GM12878 (cell line): ENCODE measurements around the gene NAXE. TPM values are rescaled to one million over a fixed set of nuclear protein-coding genes. Genes with fewer than 3 reads are reported as not detected.

ENCODE experiments used
- ATAC-seq: fragments of 200-7000 bp; cut with Tn5 transposase; 3 replicates; pipeline ENCODE4 v1.9.1; 2020; ENCODE audit warnings: mild to moderate bottlenecking, moderate library complexity
- BruUV-seq: library from RNA; stranded (reverse); fragments of 400-500 nt; replicated peaks from 2 replicates; lab custom pipeline; 2021; lab: Mats Ljungman, UMichigan
- CTCF ChIA-PET: fragments of 300-600 bp; sonication (Branson Sonifier 250); formaldehyde crosslinking; extraction: SDS; loops from one replicate; lab custom pipeline; 2021; ENCODE audit warnings: inconsistent platforms; lab: Yijun Ruan, JAX
- POLR2A ChIA-PET: fragments of 350-600 bp; formaldehyde crosslinking; extraction: SDS; loops from one replicate; lab custom pipeline; 2021; ENCODE audit warnings: inconsistent platforms; lab: Charles Lee
- RAD21 ChIA-PET: fragments of 300-600 bp; sonication (Branson Sonifier 250); formaldehyde crosslinking; loops from one replicate; lab custom pipeline; 2023; ENCODE audit warnings: antibody characterized with exemption; ENCODE audit not compliant: unreplicated experiment; lab: Charles Lee
- SMC1A ChIA-PET: fragments of 300-600 bp; sonication (Branson Sonifier 250); formaldehyde crosslinking; loops from one replicate; lab custom pipeline; 2023; ENCODE audit not compliant: unreplicated experiment, uncharacterized antibody; lab: Charles Lee
- DNase-seq: peaks from one replicate; pipeline ENCODE4 v3.0.0-alpha.2; 2011; ENCODE audit warnings: low read depth, low spot score
- FAIRE-seq: peaks from 3 replicates; lab custom pipeline; 2011; peaks lifted over from hg19 to GRCh38; lab: Jason Lieb, UNC
- H2AFZ ChIP-seq: 2 replicates; pipeline ENCODE4 v1.6.0; 2011; ENCODE audit warnings: low read depth, low read length, control low read depth; ENCODE audit not compliant: control insufficient read depth
- H3K27ac ChIP-seq: 2 replicates; pipeline ENCODE4 v1.5.1; 2011; ENCODE audit warnings: control low read depth; ENCODE audit not compliant: control insufficient read depth, insufficient read depth
- H3K27me3 ChIP-seq, 2 experiments: replicated peaks in 1 of 2; 2 replicates each; pipeline versions ENCODE4 v1.6.0 to v1.6.1; 2011; ENCODE audit warnings: low read length in 1 of 2; ENCODE audit not compliant: control insufficient read depth in 2 of 2, insufficient read depth in 2 of 2
- H3K36me3 ChIP-seq, 2 experiments: 2 replicates each; pipeline ENCODE4 v1.5.1; 2011; ENCODE audit warnings: low read length in 1 of 2; ENCODE audit not compliant: control insufficient read depth in 2 of 2, insufficient read depth in 2 of 2
- H3K4me1 ChIP-seq: 2 replicates; pipeline ENCODE4 v1.6.1; 2011; ENCODE audit warnings: mild to moderate bottlenecking, low read length, moderate library complexity, mixed read lengths; ENCODE audit not compliant: control insufficient read depth, insufficient read depth
- H3K4me2 ChIP-seq: 2 replicates; pipeline ENCODE4 v1.6.0; 2011; ENCODE audit warnings: control low read depth; ENCODE audit not compliant: control insufficient read depth, insufficient read depth
- H3K4me3 ChIP-seq: fragments of 200-600 bp; sonication (generic); 2 replicates; pipeline ENCODE4 v1.5.1; 2016
- H3K79me2 ChIP-seq: 2 replicates; pipeline ENCODE4 v1.6.0; 2011; ENCODE audit warnings: low read length; ENCODE audit not compliant: control insufficient read depth, insufficient read depth
- H3K9ac ChIP-seq: 2 replicates; pipeline ENCODE4 v1.8.0; 2011; ENCODE audit warnings: low read length, control low read depth, mixed read lengths; ENCODE audit not compliant: control insufficient read depth, insufficient read depth
- H3K9me3 ChIP-seq: replicated peaks from 3 replicates; pipeline ENCODE4 v1.5.1; 2011; ENCODE audit warnings: mild to moderate bottlenecking, low read length; ENCODE audit not compliant: control insufficient read depth, insufficient read depth
- H4K20me1 ChIP-seq: 2 replicates; pipeline ENCODE4 v1.6.0; 2011; ENCODE audit not compliant: control insufficient read depth, insufficient read depth
- CEBPZ ChIP-seq: fragments of 150-350 bp; IDR thresholded peaks from 2 replicates; pipeline ENCODE4 v1.6.1; 2016; ENCODE audit warnings: low read depth, low read length
- SREBF2 ChIP-seq: IDR thresholded peaks from 2 replicates; pipeline ENCODE4 v1.6.1; 2012; ENCODE audit warnings: mild to moderate bottlenecking, low read length
- TCF12 ChIP-seq: IDR thresholded peaks from 2 replicates; pipeline ENCODE4 v1.6.1; 2011; ENCODE audit warnings: low read depth, mild to moderate bottlenecking, low read length
- TCF3 ChIP-seq: IDR thresholded peaks from 2 replicates; pipeline ENCODE4 v1.6.1; 2012; ENCODE audit warnings: low read depth, mild to moderate bottlenecking, low read length, borderline replicate concordance; ENCODE audit not compliant: insufficient read depth
- ZNF24 ChIP-seq: fragments of 450-650 bp; IDR thresholded peaks from 2 replicates; pipeline ENCODE4 v1.6.1; 2017; ENCODE audit warnings: antibody characterized with exemption, mild to moderate bottlenecking
- WGBS: methylation state at CpG from one replicate; pipeline ENCODE4 v1.1.6; 2016; ENCODE audit warnings: low lambda C conversion rate; ENCODE audit not compliant: insufficient replicate concordance, insufficient coverage; ENCODE audit errors: missing lambda C conversion rate; 5-methylcytosine and 5-hydroxymethylcytosine counted together
- in situ Hi-C: fragments of 300-500 bp; cut with MboI; formaldehyde crosslinking; loops from 9 replicates; pipeline ENCODE4 v1.14.3; 2018; ENCODE audit warnings: mixed read lengths
- intact Hi-C: fragments of 100-400 bp; cut with micrococcal nuclease; formaldehyde crosslinking; loops from one replicate; pipeline ENCODE4 v1.14.2; 2022; ENCODE audit not compliant: unreplicated experiment
- polyA plus RNA-seq, 11 experiments: library from polyadenylated mRNA; depleted of rRNA in 4 of 11; unstranded in 6 of 11; stranded (reverse) in 5 of 11; fragments of >200 nt; fragmentation: Nextera tagmentation in 4 of 11; fragmentation: Illumina TruSeq in 1 of 11; extraction: Ambion mirVana in 4 of 11; extraction: Trizol in 1 of 11; gene quantifications; 1 replicate in 1 of 11; 2 replicates in 10 of 11; pipeline versions ENCODE4 v1.2.1 to v1.2.3, GENCODE V29; 2011 to 2016; ENCODE audit warnings: inconsistent platforms in 2 of 11, missing spikeins in 2 of 11, low read depth in 1 of 11
- total RNA-seq, 4 experiments: library from RNA; depleted of rRNA in 3 of 4; stranded (reverse); fragments of >200 nt in 3 of 4; fragmentation: Illumina TruSeq in 1 of 4; extraction: Trizol in 1 of 4; gene quantifications; 2 replicates each; pipeline versions ENCODE4 v1.2.1 to v1.2.3, GENCODE V29; 2013 to 2021

The NAXE gene
- total and polyA plus RNA-seq, 10 of the 15 experiments (the other 5 are each of a cell fraction or from before 2014, with no cell fraction given), result 17.8 to 93.3 (median 68.8) TPM

- H3K9me3 ChIP-seq, result no peaks in the 10 kb centered on the region
- H2AFZ ChIP-seq, result no peak overlapping the region
- H3K4me3 ChIP-seq, result no peak overlapping the region
- no peaks in the 10 kb centered on the region; the same call in 1 of the 2 replicates for H3K4me1 ChIP-seq
- WGBS, result 59% methylated on average over 4 of the region's 4 CpGs
- no peak for ATAC-seq
- intact Hi-C loops, result no loop called here
- FAIRE-seq, result no peak
- TF ChIP-seq SREBF2, result no peak
- no peak for TF ChIP-seq TCF3
- no peak for TF ChIP-seq TCF12
- TF ChIP-seq CEBPZ, result no peak
- no peak for TF ChIP-seq ZNF24
- H3K4me2 ChIP-seq, result no peak overlapping the region
- ChIA-PET POLR2A (interaction anchor here (0.6 kb wide), 1 partner anchor 106 kb away, joined by 3 read pairs; no protein-coding TSS in a partner anchor), SMC1A (interaction anchor here (0.7 to 2.3 kb wide), 3 partner anchors 11 to 128 kb away, joined by 3 to 9 read pairs (median 3); no protein-coding TSS in a partner anchor), RAD21 (interaction anchor here (0.6 kb wide), 1 partner anchor 98 kb away, joined by 3 read pairs; no protein-coding TSS in a partner anchor), CTCF (interaction anchor here (1.6 to 3.0 kb wide), 4 partner anchors 8 to 161 kb away, joined by 4 to 19 read pairs (median 6); no protein-coding TSS in a partner anchor)
- H3K27ac ChIP-seq, result no peak overlapping the region
- no peaks in the 10 kb centered on the region for H3K36me3 ChIP-seq
- H4K20me1 ChIP-seq, result no peaks in the 10 kb centered on the region
- no TSS peak for BruUV-seq
- DNase-seq, result no peak
- peaks cover 3 to 7% of the 10 kb centered on the region in 2 experiments; a peak in 3 of 4 replicates for H3K27me3 ChIP-seq
- in situ Hi-C loops, result no loop called here
- H3K79me2 ChIP-seq, result no peaks in the 10 kb centered on the region
- no peak overlapping the region for H3K9ac ChIP-seq
These were observed 24.4 kb downstream of the NAXE start for GRCh38 chr1:156615946-156616345.
